NCI-H1417 treated with DMSO at 0.1 percent for 48 hours (cell line): ENCODE results near the gene SPTBN1.

Experiments
- DNase-seq: peaks from one replicate; lab custom pipeline; 2025; lab: John Stamatoyannopoulos, UW

Gene SPTBN1

GRCh38 chr2:54590216-54591120, 134.3 kb downstream of the SPTBN1 start:
- DNase-seq, result no peak

GRCh38 chr2:54591551-54591950, 135.4 kb downstream of the SPTBN1 start:
- no peak for DNase-seq

- DNase-seq, result no peak
Measured at GRCh38 chr2:54593249-54593648, 137.1 kb downstream of the SPTBN1 start.

- DNase-seq, result no peak
Measured at GRCh38 chr2:54594048-54594447, 137.9 kb downstream of the SPTBN1 start.

- DNase-seq, result no peak
Measured at GRCh38 chr2:54595161-54595803, 139.2 kb downstream of the SPTBN1 start.

- DNase-seq, result no peak
Measured at GRCh38 chr2:54595999-54596902, 140.1 kb downstream of the SPTBN1 start.

GRCh38 chr2:54597153-54597848, 141.2 kb downstream of the SPTBN1 start:
- no peak for DNase-seq

- DNase-seq, result no peak
Measured at GRCh38 chr2:54598347-54599325, 142.5 kb downstream of the SPTBN1 start.

- DNase-seq, result no peak
Measured at GRCh38 chr2:54599326-54599710, 143.2 kb downstream of the SPTBN1 start.

GRCh38 chr2:54599914-54600313, 143.8 kb downstream of the SPTBN1 start:
- no peak for DNase-seq

- no peak for DNase-seq
Measured at GRCh38 chr2:54601339-54601738, 145.2 kb downstream of the SPTBN1 start.

- no peak for DNase-seq
Measured at GRCh38 chr2:54602736-54603322, 146.7 kb downstream of the SPTBN1 start.

- DNase-seq, result no peak
Measured at GRCh38 chr2:54603357-54603756, 147.2 kb downstream of the SPTBN1 start.

GRCh38 chr2:54603796-54604195, 147.7 kb downstream of the SPTBN1 start:
- DNase-seq, result no peak

- DNase-seq, result no peak
Measured at GRCh38 chr2:54604871-54605270, 148.7 kb downstream of the SPTBN1 start.

- no peak for DNase-seq
Measured at GRCh38 chr2:54605836-54606235, 149.7 kb downstream of the SPTBN1 start.

GRCh38 chr2:54606393-54606958, 150.3 kb downstream of the SPTBN1 start:
- DNase-seq, result no peak

GRCh38 chr2:54608224-54608623, 152.1 kb downstream of the SPTBN1 start:
- no peak for DNase-seq

GRCh38 chr2:54609241-54609640, 153.1 kb downstream of the SPTBN1 start:
- DNase-seq, result no peak

GRCh38 chr2:54609647-54610046, 153.5 kb downstream of the SPTBN1 start:
- no peak for DNase-seq
